NOMO-1 (cell line): Measurements from ENCODE around the gene MYMK.

Experiments used
- DNase-seq, 2 experiments: peaks; one replicate each; lab custom pipeline; 2025; ENCODE audit not compliant: unreplicated experiment in 2 of 2; lab: John Stamatoyannopoulos, UW

MYMK gene

DNA sequence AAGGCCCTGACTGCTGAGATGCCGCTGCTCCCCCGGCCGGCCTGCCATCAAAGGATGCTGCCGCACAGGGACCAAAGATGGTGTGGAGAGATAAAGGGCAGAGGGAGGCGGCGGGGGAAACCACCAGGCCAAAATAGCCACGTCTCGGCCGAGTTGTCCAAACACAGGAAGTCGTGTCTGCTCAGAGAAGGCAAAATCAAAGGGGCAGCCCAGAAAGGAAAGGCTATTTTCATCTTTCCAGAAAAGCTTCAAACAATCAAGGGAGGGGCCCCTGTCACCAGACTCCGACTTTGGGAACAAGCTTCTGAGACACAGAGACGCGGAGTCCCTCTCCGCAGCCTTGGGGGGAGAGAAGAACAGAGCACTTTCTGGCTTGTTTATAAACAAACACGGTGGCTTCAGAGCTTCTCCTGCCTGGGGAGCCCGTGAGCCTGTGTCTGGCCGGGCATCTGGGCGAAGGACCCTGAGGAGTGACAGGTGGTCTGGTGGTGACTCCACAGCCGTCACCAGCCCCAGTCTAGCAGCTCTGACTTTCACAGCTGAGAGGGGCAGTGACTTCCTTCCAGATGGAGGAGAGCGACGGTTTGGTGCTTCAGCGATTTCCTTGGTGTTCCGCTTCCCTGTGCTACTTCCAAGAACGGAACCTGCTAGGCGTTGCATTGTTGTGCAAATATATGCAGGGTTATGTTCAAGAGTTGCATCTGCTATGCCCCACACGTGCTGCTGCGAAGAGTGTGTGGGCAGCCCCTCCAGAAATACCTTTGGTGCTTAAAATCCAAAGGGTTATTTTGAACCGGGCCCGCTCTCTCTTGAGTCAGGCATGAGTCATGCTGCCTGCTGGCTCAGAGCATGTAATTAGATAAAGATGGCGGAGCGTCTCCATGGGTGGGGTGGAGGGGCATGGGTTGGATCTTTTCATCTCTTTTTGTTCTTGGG, 33.7 kb upstream of the MYMK start:
- peak in 1 of 2 experiments; percentile 33 for DNase-seq

DNA sequence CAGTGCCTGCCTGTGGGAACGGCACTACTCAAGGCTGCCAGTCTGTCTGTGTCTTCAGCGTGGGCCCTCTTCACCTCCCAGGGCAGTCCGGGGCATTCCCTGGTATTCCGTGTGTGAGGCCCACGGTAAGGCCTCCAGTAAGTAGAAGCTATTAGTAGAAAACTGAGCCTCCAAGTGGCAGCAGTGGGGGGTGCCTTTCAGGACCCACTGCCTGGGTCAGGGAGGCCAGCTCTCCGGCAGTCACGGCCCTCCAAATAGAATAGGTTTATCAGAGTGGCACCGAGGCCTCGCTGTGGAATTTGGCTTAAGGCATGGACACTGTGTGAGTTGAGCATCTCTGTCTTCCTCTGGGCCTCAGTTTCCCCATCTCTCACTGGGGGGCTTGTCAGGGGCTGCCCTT, 32.8 kb upstream of the MYMK start:
- no peak for DNase-seq

DNA sequence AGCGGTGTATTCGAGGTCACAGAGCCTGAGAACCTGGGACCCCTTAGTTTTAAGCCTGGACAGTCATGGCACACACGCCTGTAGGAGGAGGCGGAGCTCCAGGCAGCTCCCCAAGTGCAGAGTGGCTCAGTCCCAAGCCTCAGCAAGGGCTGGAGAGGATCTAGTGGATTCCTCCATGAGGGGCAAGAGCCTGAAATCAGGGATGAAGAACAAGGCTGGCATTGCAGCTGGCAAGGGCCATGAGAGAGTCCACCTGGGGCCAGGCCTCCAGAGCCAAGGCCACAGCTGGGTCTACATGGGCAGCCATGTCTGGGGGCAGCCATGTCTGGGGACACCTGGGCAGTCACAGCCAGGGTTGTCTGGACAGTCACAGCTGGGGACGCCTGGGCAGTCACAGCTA, 31.6 kb upstream of the MYMK start:
- DNase-seq = no peak

DNA sequence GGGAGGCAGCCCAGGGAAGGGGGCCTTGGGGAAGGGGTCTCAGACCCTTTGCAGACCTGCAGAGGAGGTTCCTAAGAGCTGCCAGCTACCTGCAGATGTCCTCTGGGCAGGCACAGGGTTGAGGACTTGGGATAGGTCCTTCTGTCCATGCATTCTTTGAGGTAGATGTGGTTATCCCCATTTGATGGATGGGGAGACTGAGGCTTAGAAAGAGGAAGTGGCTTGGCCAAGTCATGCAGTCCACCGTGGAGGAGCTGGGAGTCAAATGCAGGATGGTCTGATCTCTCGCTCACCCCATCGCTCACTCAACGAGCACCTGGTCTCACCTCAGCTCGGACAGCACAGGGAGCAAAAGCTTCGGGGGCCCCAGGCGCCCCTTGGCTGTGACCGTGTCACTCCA, 30.0 kb upstream of the MYMK start:
- DNase-seq = no peak

DNA sequence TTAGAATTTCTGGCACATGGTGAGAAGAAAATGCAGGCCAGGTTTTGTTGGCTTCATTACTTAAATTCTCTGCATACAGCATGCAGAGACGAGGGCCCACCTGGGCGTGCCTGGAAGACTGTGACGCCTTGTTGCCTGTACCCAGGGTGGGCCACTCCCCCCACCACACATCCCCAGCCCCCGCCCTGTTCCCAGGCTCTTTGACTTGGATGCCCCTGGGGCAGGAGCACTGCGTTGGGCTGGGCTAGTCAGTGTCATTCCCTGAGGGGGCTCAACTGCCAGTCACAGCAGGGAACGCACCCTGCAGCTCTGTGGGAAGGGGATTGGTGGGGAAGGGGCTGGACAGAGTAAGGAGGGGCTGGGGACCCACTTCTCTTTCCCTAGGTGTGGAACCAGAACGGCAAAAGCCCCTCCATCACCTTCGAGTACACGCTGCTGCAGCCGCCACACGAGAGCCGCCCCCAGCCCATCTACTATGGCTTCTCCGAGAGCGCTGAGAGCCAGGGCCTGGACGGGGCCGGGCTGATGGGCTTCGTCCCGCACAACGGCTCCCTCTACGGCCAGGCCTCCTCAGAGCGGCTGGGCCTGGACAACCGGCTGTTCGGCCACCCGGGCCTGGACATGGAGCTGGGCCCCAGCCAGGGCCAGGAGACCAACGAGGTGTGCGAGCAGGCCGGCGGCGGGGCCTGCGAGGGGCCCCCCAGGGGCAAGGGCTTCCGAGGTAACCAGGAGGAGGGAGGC, 29.4 kb upstream of the MYMK start:
- DNase-seq = no peak

DNA sequence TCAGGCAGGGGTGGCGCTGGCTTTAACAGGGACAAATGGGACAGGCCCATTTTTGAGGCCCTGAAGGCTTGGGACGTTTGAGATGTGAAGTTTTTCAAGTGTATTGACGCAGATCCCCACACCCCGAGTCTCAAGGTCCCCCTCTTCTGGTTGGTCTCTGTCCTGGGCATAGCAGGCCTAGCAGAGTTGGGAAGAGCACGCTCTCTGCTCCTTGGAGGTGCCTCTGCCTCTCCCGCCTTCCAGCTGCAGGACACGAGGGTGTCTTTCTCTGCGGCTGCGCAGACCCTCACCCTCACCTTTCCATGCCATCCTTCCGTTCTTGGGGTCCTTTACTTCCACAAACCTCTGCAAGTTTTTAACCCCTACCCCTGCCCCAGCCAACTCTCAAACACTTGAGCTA, 28.4 kb upstream of the MYMK start:
- DNase-seq = no peak

DNA sequence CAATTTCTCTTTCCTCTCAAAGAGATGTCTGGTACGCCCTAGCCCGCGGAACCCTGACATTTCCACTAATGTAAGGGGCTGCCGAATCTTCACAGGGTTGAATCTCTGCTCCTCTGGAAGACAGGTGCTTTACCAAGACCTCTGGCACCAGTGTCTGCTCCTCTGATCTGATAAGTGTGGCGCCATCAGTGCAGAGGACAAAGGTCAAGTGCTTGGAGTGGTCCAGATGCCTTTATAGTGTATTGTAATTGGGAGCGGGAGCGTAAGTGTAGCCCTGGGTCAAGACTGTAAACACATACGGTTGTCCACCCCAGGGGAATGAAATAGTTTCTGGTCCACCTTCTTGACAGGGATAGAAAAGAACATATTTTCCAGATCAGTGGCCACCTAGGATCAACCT, 27.5 kb upstream of the MYMK start:
- no peak for DNase-seq

DNA sequence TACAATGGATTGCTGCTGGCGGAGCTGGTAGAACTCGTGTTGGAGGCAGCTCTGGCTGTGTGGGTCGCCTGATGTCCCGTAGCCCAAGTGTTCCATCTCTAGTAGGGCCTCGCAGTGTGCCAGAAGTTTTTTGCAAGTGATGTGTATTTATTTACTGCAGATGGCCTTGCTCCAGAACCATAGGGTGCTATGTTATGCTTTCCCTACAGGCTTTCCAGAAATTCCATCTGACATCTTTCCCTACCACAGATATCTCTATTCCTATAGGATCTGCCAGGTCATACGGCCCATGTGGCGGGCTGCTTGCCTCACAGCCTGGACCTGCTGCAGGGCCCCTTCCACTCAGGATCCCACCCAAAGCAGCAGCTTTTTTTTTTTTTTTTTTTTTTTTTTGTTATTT, 26.7 kb upstream of the MYMK start:
- no peak for DNase-seq

DNA sequence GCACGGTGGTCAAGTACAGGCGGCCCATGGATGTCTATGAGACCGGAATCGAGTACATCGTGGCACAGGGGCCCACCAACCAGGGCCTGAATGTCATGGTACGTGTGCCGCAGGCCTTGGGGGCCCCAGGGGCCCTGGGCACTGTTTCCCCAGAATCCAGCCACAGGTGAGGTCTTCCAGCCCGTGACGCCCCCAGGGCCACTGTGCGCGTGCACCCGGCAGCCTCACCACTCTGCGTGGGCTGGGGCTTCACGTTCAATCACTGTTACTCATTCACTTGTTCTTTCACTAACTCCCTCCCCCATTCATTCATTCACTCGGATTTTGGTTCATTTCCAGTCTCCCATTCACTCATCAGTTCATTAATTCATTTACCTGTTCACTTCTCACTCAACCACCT, 22.4 kb upstream of the MYMK start:
- DNase-seq = no peak

DNA sequence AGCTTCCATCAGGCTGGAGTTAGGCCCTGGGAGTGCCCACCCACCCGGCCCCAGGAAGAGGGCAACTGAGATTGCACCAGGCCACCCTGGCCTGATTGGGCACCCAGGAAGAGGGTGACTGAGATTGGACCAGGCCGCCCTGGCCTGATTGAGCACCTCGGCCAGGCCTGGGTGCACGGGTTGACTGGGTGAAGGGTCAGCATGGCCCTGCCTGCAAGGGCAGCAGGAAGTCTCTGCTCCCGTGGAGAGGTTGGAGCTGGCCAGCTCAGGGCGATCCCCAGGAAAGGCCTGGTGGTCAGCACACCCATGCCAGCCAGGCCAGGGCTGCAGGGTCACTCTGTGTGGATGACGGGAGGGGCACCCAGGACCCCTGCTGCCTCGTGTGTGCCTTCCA, 21.5 kb upstream of the MYMK start:
- no peak for DNase-seq

DNA sequence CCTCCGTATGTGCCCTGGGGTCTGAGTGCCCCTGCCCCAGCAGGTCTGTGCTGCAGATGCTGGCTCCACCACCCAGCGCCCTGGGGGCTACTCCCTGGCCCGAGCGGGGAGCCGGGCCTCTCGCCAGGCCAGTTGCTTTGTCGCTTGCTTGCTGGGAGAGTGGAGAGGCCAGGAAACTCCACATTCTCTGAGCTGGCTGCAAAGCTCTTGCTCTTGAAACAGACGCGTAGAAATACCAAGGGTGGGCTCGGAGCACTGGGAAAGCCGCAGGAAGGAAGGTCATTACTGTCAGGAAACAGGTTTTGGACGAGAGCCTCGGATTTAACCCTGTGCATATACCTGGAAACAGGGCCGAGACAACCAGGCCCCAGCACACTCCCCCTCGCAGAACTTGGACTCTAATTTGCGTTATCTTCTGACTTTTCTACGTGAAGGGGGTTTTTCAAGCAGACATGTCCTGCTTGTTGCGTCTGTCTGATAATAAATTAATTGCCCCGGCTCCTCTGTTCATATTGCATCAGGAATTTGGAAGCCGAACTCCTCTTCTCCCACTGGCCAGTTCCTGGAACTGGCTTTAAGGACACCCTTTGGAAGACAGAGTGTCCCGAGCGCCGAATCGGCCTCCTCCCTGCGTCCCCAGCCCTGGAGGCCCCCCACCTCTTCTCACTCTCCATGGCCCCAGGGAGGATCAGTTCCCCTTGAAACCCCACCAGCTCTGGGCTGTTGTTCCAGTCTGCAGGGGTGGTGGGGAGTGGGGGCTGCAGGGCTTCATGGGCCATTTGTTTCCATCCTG, 20.9 kb upstream of the MYMK start:
- no peak for DNase-seq

DNA sequence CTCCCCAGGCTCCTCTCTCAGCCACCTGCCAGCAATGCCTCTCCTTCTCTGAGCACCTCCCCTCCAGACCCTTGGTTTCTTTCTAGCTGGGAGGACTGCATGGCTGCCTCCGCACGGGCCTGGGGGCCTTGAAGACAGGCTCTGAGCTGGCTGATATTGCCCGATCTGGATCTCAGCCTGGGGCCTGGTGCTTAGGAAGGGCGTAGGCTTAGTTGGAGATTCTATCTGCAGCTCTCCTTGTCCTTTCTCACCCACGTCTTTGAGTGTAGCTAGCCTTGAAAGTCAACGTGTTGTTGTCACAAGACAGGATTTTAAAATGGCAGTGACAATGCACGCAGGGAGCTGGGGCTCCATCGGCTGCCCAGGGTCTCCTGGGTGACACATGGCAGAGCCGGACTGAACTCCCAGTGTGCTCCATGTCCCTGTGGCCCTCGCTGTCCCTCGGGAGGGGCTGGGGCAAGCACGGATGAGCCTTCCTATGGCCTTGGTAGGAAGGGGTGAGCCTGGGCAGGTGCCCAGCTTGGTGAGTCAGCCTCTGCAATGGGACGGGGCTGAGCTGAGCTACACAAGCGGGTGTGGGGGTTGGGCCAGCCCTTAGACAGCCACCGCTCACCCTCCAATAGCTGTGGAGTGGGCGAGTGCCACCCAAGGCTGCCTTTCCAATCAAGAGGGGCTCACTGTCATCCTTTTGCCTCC, 19.2 kb upstream of the MYMK start:
- DNase-seq = no peak

DNA sequence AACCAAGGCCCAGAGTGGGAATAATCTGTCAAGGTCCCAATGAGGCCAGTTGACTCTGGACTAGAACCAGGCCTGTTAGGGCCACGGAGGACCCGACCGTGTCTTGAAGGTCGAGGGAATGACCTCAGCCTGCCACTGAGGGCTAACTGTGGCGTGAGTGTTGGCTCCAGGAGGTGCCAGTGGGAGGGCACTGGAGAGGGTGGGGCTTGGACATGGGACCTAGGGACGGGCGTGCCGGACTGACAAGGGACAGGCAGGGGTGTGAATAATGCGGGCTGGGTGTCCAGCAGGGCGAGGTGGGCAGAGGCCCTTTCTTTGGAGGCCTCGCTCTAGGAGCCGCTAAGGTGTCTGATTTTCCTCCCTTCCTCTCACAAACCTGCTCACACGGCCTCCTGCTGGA, 17.2 kb upstream of the MYMK start:
- DNase-seq = no peak

DNA sequence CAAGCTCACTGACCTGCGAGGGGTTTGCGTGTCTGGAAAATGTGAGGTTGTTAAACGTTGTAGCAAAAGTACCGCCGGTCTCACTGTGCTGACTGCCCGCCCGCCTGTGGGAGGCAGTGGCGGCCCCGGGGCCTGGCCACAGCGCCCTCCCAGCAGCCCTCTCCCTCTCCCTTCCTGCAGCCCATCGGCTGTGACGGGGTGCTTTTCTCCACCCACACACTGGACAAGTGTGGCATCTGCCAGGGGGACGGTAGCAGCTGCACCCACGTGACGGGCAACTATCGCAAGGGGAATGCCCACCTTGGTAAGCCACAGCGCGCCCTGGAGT, 15.9 kb upstream of the MYMK start:
- no peak for DNase-seq

DNA sequence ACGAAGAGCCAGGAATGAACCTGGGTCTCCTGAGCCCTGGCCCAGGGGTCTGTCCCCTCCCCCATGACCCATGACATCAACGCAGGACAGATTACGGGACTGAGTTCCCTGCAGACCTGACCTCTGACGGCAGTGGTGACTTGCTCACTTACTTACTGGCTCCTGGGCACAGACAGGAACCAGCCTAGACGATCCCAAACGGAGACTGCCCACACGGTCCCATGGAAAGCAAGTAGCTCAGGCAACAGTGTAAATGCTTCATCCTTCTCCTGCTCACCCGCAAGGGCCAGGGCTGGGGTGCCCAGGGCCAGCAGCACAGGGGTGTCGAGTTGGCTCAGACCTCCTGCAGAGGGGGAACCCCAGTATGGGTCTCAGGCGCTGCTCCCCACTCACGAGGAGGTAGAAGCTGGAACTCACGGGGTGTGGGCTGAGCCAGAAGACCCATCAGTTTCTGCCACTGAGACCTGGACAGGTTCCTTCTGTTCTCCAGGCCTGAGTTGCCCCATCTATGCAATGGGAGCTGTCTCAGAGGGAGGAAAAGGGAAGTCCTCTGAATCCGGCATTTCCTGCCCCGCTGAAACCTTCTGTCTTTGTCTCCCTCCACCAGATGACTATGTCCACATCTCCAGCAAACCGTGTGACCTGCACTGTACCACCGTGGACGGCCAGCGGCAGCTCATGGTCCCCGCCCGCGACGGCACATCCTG, 15.4 kb upstream of the MYMK start:
- peak; percentile 41 to 48 for DNase-seq

DNA sequence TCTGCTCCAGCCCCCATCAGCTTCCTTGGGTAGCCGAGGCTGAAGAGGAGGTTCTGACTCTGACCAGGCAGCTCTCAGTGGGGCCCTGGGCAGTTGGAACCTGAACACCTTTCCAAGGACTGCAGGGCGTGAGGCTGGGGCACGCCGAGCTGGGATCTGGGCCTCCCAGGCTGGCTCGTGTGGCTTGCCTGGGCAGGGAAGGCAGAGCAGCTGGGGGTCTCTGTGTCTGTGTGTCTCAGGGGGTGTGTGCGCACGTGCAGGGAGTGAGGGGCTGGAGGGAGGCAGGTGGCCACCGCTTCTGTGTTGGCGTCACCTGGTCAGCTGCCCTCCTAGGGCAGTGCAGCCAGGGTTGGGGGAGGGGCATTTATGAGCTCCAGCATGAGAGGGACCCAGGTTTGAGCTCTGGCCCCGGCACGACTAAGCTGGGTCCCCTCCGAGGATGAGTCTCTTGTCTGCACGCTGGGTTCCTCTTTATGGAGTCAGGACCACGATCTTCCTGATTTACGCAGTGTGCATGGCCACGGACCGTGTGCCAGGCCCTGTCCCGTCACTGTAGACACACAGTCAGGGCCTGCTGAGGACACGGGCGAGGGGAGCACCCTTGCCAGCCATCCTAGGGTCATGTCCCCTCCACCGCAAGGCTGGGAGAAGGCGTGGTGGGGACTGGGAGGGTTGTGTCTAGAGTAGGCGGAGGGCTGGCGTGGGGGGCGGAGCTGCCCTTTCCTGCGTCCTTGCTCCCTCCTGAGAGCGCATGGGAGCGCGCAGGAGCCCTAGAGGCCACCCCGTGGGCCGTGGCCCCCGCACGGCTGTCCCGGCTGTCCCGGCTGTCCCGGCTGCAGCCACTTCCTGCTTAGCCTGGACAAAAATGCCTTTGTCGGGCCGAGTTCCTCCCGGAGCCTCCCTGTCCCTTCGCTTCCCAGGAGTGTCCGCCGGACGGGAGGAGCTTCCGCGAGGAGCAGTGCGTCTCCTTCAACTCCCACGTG, 14.4 kb upstream of the MYMK start:
- no peak for DNase-seq

DNA sequence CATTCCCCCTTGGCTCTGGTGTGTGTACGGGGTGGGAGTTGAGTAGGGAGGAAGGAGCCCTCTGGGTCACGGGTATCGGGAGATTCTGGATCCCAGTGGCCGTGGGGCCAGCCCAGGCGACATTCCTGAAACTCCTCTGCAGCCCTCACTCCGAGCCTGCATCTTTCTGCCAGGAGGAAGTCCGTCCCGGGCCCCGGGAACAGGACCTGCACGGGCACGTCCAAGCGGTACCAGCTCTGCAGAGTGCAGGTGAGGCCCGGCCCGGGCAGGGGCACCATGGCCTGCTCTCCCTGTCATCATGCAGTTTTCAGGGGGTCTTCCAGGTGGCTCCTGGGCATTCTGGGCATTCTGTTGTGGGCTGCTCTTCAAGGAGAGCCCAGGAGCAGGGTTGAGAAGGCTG, 13.4 kb upstream of the MYMK start:
- DNase-seq = no peak

DNA sequence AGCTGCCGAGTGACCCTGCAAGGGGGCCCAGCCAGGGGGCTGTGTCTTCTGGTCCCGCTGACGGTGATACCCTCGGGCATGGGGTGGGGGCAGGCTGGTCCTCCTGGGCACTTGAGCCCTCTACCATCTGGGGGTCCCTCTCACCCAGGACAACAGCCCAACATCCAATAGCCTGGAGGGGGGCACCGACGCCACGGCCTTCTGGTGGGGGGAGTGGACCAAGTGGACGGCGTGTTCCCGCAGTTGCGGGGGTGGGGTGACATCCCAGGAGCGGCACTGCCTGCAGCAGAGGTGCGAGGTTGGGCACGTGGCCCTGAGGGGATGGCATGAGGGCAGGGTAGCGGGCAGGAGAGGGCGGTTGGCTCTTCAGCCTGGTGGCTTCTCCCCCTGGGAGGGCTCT, 12.5 kb upstream of the MYMK start:
- no peak for DNase-seq

DNA sequence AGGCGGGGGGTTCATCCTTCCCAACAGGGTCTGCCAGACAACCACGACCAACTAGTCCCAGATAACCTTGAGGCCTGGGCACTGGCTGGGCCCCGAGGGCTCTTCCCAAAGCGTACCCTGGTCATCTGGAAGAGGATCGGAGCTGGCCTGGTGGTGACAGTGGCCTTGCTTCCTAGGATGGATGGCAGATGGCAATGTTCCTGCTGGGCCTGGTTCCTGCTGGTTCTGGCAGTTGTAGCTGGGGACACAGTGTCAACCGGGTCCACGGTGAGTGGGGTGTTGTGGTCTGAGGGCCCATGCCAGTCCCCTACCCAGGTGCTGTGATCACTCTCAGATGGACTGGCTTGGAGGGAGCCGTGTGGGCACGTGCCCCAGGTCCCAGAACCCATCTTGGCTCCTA, 11.8 kb upstream of the MYMK start:
- no peak for DNase-seq
